NB4 (cell line): Measurements from ENCODE around the gene SOBP.

Experiments
- MYC ChIP-seq: IDR thresholded peaks from 2 replicates; pipeline ENCODE4 v1.6.1; 2011; ENCODE audit warnings: low read depth, low read length
- TF ChIP-seq, protein P1 (sequence below): IDR thresholded peaks from one replicate; pipeline ENCODE4 v1.5.1; 2012; ENCODE audit warnings: low read depth, low read length

DNA sequence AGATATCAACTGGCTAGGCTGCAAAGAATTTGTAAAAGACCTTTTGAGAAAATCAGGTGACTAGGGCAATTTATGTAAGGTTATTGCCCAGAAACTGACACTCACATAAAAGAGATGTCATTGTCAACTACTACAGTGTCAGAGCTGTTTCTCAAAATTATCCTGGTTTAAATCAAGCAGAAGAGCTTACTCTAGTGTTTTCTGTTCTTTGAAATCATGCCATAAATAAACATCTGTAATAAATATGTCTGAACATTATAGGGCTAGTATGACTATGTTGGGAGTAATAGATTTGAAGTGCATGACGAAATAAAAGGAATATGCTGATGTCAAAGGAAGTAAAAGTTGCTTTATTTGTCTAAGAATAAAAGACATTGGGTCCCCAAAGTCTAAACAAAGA is 19.6 kb upstream of the SOBP start:
- TF ChIP-seq MYC, result no peak
- TF ChIP-seq, protein P1, sequence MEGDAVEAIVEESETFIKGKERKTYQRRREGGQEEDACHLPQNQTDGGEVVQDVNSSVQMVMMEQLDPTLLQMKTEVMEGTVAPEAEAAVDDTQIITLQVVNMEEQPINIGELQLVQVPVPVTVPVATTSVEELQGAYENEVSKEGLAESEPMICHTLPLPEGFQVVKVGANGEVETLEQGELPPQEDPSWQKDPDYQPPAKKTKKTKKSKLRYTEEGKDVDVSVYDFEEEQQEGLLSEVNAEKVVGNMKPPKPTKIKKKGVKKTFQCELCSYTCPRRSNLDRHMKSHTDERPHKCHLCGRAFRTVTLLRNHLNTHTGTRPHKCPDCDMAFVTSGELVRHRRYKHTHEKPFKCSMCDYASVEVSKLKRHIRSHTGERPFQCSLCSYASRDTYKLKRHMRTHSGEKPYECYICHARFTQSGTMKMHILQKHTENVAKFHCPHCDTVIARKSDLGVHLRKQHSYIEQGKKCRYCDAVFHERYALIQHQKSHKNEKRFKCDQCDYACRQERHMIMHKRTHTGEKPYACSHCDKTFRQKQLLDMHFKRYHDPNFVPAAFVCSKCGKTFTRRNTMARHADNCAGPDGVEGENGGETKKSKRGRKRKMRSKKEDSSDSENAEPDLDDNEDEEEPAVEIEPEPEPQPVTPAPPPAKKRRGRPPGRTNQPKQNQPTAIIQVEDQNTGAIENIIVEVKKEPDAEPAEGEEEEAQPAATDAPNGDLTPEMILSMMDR, result no peak
